Panc1 (cell line): Measurements from ENCODE around the gene ANKRD60.

Experiments
- CTCF ChIP-seq: fragments of 450-650 bp; IDR thresholded peaks from 2 replicates; pipeline ENCODE4 v1.5.1; 2017; ENCODE audit warnings: mild to moderate bottlenecking
- SIN3A ChIP-seq: IDR thresholded peaks from 2 replicates; pipeline ENCODE4 v1.6.1; 2012; ENCODE audit warnings: low read depth, mild to moderate bottlenecking, low read length, moderate library complexity, borderline replicate concordance; ENCODE audit not compliant: insufficient read depth
- TCF7L2 ChIP-seq: IDR thresholded peaks from 2 replicates; pipeline ENCODE4 v1.6.1; 2011; ENCODE audit warnings: mild to moderate bottlenecking, low read depth, low read length, inconsistent platforms
- TF ChIP-seq, protein P1 (sequence below), 2 experiments: IDR thresholded peaks; 2 replicates each; pipeline ENCODE4 v1.6.1; 2011 to 2012; ENCODE audit warnings: low read depth in 2 of 2, control low read depth in 1 of 2, low read length in 1 of 2, mild to moderate bottlenecking in 1 of 2, moderate library complexity in 1 of 2; ENCODE audit not compliant: insufficient read depth in 1 of 2

- no peak for TF ChIP-seq CTCF
- TF ChIP-seq, protein P1, sequence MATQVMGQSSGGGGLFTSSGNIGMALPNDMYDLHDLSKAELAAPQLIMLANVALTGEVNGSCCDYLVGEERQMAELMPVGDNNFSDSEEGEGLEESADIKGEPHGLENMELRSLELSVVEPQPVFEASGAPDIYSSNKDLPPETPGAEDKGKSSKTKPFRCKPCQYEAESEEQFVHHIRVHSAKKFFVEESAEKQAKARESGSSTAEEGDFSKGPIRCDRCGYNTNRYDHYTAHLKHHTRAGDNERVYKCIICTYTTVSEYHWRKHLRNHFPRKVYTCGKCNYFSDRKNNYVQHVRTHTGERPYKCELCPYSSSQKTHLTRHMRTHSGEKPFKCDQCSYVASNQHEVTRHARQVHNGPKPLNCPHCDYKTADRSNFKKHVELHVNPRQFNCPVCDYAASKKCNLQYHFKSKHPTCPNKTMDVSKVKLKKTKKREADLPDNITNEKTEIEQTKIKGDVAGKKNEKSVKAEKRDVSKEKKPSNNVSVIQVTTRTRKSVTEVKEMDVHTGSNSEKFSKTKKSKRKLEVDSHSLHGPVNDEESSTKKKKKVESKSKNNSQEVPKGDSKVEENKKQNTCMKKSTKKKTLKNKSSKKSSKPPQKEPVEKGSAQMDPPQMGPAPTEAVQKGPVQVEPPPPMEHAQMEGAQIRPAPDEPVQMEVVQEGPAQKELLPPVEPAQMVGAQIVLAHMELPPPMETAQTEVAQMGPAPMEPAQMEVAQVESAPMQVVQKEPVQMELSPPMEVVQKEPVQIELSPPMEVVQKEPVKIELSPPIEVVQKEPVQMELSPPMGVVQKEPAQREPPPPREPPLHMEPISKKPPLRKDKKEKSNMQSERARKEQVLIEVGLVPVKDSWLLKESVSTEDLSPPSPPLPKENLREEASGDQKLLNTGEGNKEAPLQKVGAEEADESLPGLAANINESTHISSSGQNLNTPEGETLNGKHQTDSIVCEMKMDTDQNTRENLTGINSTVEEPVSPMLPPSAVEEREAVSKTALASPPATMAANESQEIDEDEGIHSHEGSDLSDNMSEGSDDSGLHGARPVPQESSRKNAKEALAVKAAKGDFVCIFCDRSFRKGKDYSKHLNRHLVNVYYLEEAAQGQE (IDR thresholded peaks at IDR 0.05; ENCODE audit: insufficient read depth in 1 of 2, low read depth in 2 of 2, low read length in 1 of 2): no peak
- TF ChIP-seq SIN3A: no peak
- no peak for TF ChIP-seq TCF7L2
These were observed 906 bp downstream of the ANKRD60 start for GRCh38 chr20:58227391-58228102.
